Sigmoid colon (tissue), 4 donors: Measurements from ENCODE around the gene CCT4.

Experiments used
- EP300 ChIP-seq, 4 donors: sonication (generic); formaldehyde crosslinking; IDR thresholded peaks; one replicate each; pipeline ENCODE4 v1.6.1; 2017; ENCODE audit warnings: antibody characterized with exemption in 4 of 4
- POLR2A ChIP-seq, 2 donors: fragments of 450-650 bp; IDR thresholded peaks; one replicate each; pipeline ENCODE4 v1.6.1; 2016; ENCODE audit warnings: antibody characterized with exemption in 2 of 2, mild to moderate bottlenecking in 2 of 2, moderate library complexity in 2 of 2
- POLR2AphosphoS5 ChIP-seq, 4 donors: sonication (generic); formaldehyde crosslinking; IDR thresholded peaks; one replicate each; pipeline ENCODE4 v1.6.1; 2017; ENCODE audit warnings: antibody characterized with exemption in 4 of 4
- TF ChIP-seq, protein P1 (sequence below), 4 experiments: fragments of 450-650 bp in 3 of 4; fragments of 200-600 bp in 1 of 4; IDR thresholded peaks; one replicate each; pipeline ENCODE4 v1.5.1; 2016 to 2019; ENCODE audit warnings: antibody characterized with exemption in 4 of 4, mild to moderate bottlenecking in 3 of 4, moderate library complexity in 2 of 4

DNA sequence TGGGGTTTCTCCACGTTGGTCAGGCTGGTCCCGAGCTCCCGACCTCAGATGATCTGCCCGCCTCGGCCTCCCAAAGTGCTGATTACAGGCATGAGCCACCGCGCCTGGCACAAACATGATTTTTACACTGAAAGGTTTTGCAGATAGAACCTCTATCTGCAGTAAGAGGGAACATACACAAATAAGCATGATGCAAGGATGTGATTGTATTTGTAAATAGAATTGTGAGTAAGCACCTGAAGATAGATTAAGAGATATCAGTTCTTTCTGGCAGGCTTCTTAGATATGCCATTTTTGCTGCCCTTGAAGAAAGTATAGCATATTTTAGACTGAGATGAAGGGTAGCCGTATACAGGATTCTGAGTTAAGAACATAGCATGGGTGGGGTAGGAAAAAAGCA lies 20.7 kb upstream of the CCT4 start:
- TF ChIP-seq, protein P1, sequence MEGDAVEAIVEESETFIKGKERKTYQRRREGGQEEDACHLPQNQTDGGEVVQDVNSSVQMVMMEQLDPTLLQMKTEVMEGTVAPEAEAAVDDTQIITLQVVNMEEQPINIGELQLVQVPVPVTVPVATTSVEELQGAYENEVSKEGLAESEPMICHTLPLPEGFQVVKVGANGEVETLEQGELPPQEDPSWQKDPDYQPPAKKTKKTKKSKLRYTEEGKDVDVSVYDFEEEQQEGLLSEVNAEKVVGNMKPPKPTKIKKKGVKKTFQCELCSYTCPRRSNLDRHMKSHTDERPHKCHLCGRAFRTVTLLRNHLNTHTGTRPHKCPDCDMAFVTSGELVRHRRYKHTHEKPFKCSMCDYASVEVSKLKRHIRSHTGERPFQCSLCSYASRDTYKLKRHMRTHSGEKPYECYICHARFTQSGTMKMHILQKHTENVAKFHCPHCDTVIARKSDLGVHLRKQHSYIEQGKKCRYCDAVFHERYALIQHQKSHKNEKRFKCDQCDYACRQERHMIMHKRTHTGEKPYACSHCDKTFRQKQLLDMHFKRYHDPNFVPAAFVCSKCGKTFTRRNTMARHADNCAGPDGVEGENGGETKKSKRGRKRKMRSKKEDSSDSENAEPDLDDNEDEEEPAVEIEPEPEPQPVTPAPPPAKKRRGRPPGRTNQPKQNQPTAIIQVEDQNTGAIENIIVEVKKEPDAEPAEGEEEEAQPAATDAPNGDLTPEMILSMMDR (IDR thresholded peaks at IDR 0.05) = no peak
- TF ChIP-seq EP300 (IDR thresholded peaks at IDR 0.05) (no peak), POLR2A (IDR thresholded peaks at IDR 0.05) (no peak), POLR2AphosphoS5 (IDR thresholded peaks at IDR 0.05) (no peak)
